Neutrophil (primary cell): Measurements from ENCODE around the gene FCN1.
A peak's percentile ranks its signal among the peaks of the same experiment; 100 is the strongest.

Source experiments
- H3K27ac ChIP-seq: fragments of 200-600 bp; sonication (generic); 2 replicates; pipeline ENCODE4 v1.5.1; 2016; ENCODE audit warnings: mild to moderate bottlenecking, moderate library complexity
- H3K27me3 ChIP-seq: fragments of 200-600 bp; sonication (generic); 2 replicates; pipeline ENCODE4 v1.6.0; 2016; ENCODE audit warnings: mild to moderate bottlenecking
- H3K36me3 ChIP-seq: fragments of 200-600 bp; sonication (generic); 2 replicates; pipeline ENCODE4 v1.5.1; 2017
- H3K4me1 ChIP-seq, 2 experiments: fragments of 200-600 bp in 1 of 2; sonication (generic) in 1 of 2; 1 replicate in 1 of 2; 2 replicates in 1 of 2; pipeline versions ENCODE4 v1.5.1 to v1.6.1; 2013 to 2016; ENCODE audit warnings: low read depth in 1 of 2, low read length in 1 of 2, mild to moderate bottlenecking in 1 of 2, moderate library complexity in 1 of 2; ENCODE audit not compliant: control insufficient read depth in 1 of 2, insufficient read depth in 1 of 2
- H3K4me3 ChIP-seq, 2 experiments: fragments of 200-600 bp in 1 of 2; sonication (generic) in 1 of 2; 1 replicate in 1 of 2; 2 replicates in 1 of 2; pipeline ENCODE4 v1.5.1; 2013 to 2016; ENCODE audit warnings: low read depth in 1 of 2, low read length in 1 of 2, mild to moderate bottlenecking in 1 of 2, moderate library complexity in 1 of 2
- H3K9me3 ChIP-seq: fragments of 200-600 bp; sonication (generic); 2 replicates; pipeline ENCODE4 v1.5.1; 2016
- TF ChIP-seq, protein P1 (sequence below): fragments of 200-600 bp; sonication (generic); IDR thresholded peaks from 2 replicates; pipeline ENCODE4 v1.5.1; 2016; ENCODE audit warnings: antibody characterized with exemption

The FCN1 gene

GRCh38 chr9:134929193-134930158 lies 11.8 kb upstream of the FCN1 start:
- Histone ChIP-seq H3K27me3 (no peaks in the 10 kb centered on the region), H3K4me1 (peaks cover 97 to 98% of the 10 kb centered on the region in 2 experiments), H3K4me3 (peak overlapping the region; percentile 53 to 63), H3K27ac (peak overlapping the region; percentile 95), H3K9me3 (no peaks in the 10 kb centered on the region), H3K36me3 (no peaks in the 10 kb centered on the region)
- TF ChIP-seq, protein P1, sequence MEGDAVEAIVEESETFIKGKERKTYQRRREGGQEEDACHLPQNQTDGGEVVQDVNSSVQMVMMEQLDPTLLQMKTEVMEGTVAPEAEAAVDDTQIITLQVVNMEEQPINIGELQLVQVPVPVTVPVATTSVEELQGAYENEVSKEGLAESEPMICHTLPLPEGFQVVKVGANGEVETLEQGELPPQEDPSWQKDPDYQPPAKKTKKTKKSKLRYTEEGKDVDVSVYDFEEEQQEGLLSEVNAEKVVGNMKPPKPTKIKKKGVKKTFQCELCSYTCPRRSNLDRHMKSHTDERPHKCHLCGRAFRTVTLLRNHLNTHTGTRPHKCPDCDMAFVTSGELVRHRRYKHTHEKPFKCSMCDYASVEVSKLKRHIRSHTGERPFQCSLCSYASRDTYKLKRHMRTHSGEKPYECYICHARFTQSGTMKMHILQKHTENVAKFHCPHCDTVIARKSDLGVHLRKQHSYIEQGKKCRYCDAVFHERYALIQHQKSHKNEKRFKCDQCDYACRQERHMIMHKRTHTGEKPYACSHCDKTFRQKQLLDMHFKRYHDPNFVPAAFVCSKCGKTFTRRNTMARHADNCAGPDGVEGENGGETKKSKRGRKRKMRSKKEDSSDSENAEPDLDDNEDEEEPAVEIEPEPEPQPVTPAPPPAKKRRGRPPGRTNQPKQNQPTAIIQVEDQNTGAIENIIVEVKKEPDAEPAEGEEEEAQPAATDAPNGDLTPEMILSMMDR, result peak; percentile 55

DNA sequence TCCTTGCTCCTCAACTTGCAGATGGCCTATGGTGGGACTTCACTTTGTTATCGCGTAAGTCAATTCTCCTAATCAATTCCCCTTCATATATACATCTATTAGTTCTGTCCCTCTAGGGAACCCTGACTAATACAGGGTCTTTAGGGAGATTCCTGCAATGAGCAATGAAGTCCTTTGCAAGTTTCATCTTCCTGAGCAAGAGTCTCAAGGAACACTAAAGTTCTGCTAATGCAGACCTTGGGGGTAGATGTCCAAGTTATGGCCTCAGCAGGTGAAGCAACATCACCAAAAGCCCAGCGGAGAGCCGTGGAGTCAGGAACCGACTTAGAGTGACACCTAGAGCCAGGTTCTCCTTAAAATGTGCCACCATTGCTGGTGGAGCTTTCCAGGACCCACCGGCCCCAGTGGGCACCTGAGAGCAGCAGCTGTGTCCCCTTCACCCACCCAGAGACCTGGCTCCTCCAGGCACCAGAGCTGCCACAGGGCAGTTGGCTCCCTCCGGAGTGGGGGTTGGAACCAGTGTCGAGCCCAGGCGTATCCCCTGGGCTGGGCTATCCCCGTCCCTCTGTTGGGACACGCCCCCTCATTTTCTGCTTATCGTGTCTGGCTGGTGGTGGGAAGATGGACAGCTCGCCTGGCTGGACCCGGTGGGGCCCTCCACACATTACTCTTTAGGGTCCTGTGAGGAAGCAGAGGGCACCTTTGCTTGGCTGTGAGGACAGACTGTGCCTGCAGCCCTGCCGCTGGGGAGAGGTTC lies 10.9 kb upstream of the FCN1 start:
- H3K4me3 ChIP-seq, result peak overlapping the region; percentile 53 to 63
- no peaks in the 10 kb centered on the region for H3K27me3 ChIP-seq
- TF ChIP-seq, protein P1, result no peak
- peak overlapping the region; percentile 95 for H3K27ac ChIP-seq
- no peaks in the 10 kb centered on the region for H3K36me3 ChIP-seq
- H3K9me3 ChIP-seq, result no peaks in the 10 kb centered on the region
- peaks cover 97 to 98% of the 10 kb centered on the region in 2 experiments for H3K4me1 ChIP-seq

- TF ChIP-seq, protein P1, result no peak
- Histone ChIP-seq H3K27ac (peak overlapping the region; percentile 95), H3K9me3 (no peaks in the 10 kb centered on the region), H3K36me3 (no peaks in the 10 kb centered on the region), H3K4me1 (peaks cover 99 to 100% of the 10 kb centered on the region in 2 experiments), H3K27me3 (no peaks in the 10 kb centered on the region), H3K4me3 (peak overlapping the region in 1 of 2 experiments; percentile 10)
Observed at GRCh38 chr9:134925011-134925511, 7.3 kb upstream of the FCN1 start.

DNA sequence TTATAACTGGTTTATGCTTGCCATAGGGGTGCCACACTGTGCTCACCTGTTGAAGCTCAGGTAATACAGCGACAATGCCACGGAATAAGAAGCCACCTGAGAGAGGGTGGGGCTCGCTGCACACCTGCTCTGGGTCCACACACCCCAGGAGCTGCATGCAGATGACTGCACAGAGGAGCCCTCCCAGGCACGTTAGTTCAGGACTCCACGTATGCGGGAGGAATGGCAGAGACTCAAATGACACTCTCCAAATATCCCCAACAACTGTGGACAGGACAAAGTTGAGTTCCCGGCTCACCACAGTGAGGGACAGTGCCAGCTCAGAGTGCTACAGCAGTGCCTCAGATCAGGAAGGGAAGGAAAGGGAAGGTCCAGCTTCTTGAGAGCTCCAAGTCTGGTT lies 5.8 kb upstream of the FCN1 start:
- TF ChIP-seq, protein P1, result no peak
- H3K4me3 ChIP-seq, result no peak overlapping the region
- peaks cover 99 to 100% of the 10 kb centered on the region in 2 experiments for H3K4me1 ChIP-seq
- H3K9me3 ChIP-seq, result no peaks in the 10 kb centered on the region
- H3K27ac ChIP-seq, result peak overlapping the region; percentile 95
- H3K27me3 ChIP-seq, result no peaks in the 10 kb centered on the region
- no peaks in the 10 kb centered on the region for H3K36me3 ChIP-seq

DNA sequence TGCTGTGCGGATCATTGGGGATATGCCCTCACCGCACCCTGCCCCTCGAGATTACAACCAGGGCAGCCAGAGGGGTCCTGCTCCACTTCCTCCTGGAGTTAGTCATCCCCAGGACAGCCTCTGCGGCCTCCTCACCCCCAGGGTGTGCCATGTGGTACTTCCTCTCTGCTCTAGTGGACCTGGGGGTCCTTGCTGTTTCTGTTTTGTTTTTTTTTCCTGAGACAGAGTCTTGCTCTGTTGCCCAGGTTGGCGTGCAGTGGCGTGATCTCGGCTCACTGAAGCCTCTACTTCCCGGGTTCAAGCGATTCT lies 5.2 kb upstream of the FCN1 start:
- Histone ChIP-seq H3K9me3 (no peaks in the 10 kb centered on the region), H3K27me3 (no peaks in the 10 kb centered on the region), H3K36me3 (no peaks in the 10 kb centered on the region), H3K4me3 (peak overlapping the region; percentile 45 to 50), H3K4me1 (peaks cover 99 to 100% of the 10 kb centered on the region in 2 experiments), H3K27ac (peak overlapping the region; percentile 95)
- TF ChIP-seq, protein P1, result no peak
